SKM-1 (cell line): ENCODE data around the gene PLA2G4D.

ENCODE experiments used
- DNase-seq: peaks from one replicate; lab custom pipeline; 2025; ENCODE audit not compliant: unreplicated experiment; lab: John Stamatoyannopoulos, UW

The PLA2G4D gene

GRCh38 chr15:42094512-42094963 is at the start of gene PLA2G4D:
Gene PLA2G4D, minus strand, starts transcription at chr15:42094562. Its CDS starts 103 bp downstream, at chr15:42094459.
- no peak for DNase-seq

GRCh38 chr15:42143356-42143755 is 49.0 kb upstream of the PLA2G4D start:
- DNase-seq, result no peak

GRCh38 chr15:42141795-42142667 is 47.7 kb upstream of the PLA2G4D start:
- DNase-seq, result no peak

- no peak for DNase-seq
These were observed 46.9 kb upstream of the PLA2G4D start for GRCh38 chr15:42141246-42141645.

- DNase-seq, result no peak
These were observed 46.2 kb upstream of the PLA2G4D start for GRCh38 chr15:42140383-42141070.

- DNase-seq, result no peak
These were observed 45.2 kb upstream of the PLA2G4D start for GRCh38 chr15:42139596-42139995.

- no peak for DNase-seq
These were observed 44.6 kb upstream of the PLA2G4D start for GRCh38 chr15:42138968-42139386.

- DNase-seq, result no peak
These were observed 44.0 kb upstream of the PLA2G4D start for GRCh38 chr15:42138411-42138810.

GRCh38 chr15:42137461-42138261 is 43.3 kb upstream of the PLA2G4D start:
- peak; percentile 23 for DNase-seq

GRCh38 chr15:42136513-42136912 is 42.2 kb upstream of the PLA2G4D start:
- DNase-seq, result no peak

GRCh38 chr15:42135351-42135750 is 41.0 kb upstream of the PLA2G4D start:
- DNase-seq, result no peak

- no peak for DNase-seq
These were observed 40.4 kb upstream of the PLA2G4D start for GRCh38 chr15:42134617-42135245.

- peak; percentile 34 for DNase-seq
These were observed 39.6 kb upstream of the PLA2G4D start for GRCh38 chr15:42133886-42134502.

- no peak for DNase-seq
These were observed 39.0 kb upstream of the PLA2G4D start for GRCh38 chr15:42133356-42133755.

- no peak for DNase-seq
These were observed 37.8 kb upstream of the PLA2G4D start for GRCh38 chr15:42131826-42132806.

GRCh38 chr15:42131006-42131405 is 36.6 kb upstream of the PLA2G4D start:
- DNase-seq, result no peak

- DNase-seq, result no peak
These were observed 36.1 kb upstream of the PLA2G4D start for GRCh38 chr15:42130246-42130986.

GRCh38 chr15:42129364-42129763 is 35.0 kb upstream of the PLA2G4D start:
- DNase-seq, result no peak

GRCh38 chr15:42128476-42128875 is 34.1 kb upstream of the PLA2G4D start:
- no peak for DNase-seq
